BE2C (cell line): ENCODE data around the gene TMPRSS9.

ENCODE experiments used
- DNase-seq: peaks from one replicate; pipeline ENCODE4 v3.0.0-alpha.2; 2020
- H3K27me3 ChIP-seq: fragments of 250-450 bp; sonication (Bioruptor Pico); 2 replicates; pipeline ENCODE4 v1.5.1; 2020; ENCODE audit warnings: mild to moderate bottlenecking
- H3K36me3 ChIP-seq: fragments of 250-450 bp; sonication (Bioruptor Pico); 2 replicates; pipeline ENCODE4 v1.5.1; 2020; ENCODE audit warnings: mild to moderate bottlenecking
- H3K4me1 ChIP-seq: fragments of 250-450 bp; sonication (Bioruptor Pico); 2 replicates; pipeline ENCODE4 v1.5.1; 2020
- H3K4me3 ChIP-seq: 2 replicates; pipeline ENCODE4 v1.5.1; 2011; ENCODE audit warnings: low read depth, low read length
- H3K9me3 ChIP-seq: fragments of 250-450 bp; sonication (Bioruptor Pico); 2 replicates; pipeline ENCODE4 v1.5.1; 2020
- CTCF ChIP-seq: IDR thresholded peaks from 2 replicates; pipeline ENCODE4 v1.5.1; 2012; ENCODE audit warnings: mild to moderate bottlenecking, low read depth, low read length

The TMPRSS9 gene

GRCh38 chr19:2353887-2354592 is 6.0 kb upstream of the TMPRSS9 start:
- peak; percentile 15 for DNase-seq
- Histone ChIP-seq H3K4me3 (no peak overlapping the region), H3K27me3 (peaks cover 10% of the 10 kb centered on the region), H3K4me1 (no peaks in the 10 kb centered on the region), H3K36me3 (peaks cover 19% of the 10 kb centered on the region), H3K9me3 (no peaks in the 10 kb centered on the region)
- no peak for TF ChIP-seq CTCF

GRCh38 chr19:2354670-2355069 is 5.4 kb upstream of the TMPRSS9 start:
- DNase-seq, result peak; percentile 36
- Histone ChIP-seq H3K4me1 (no peaks in the 10 kb centered on the region), H3K27me3 (peaks cover 16% of the 10 kb centered on the region), H3K4me3 (no peak overlapping the region), H3K36me3 (peaks cover 19% of the 10 kb centered on the region), H3K9me3 (no peaks in the 10 kb centered on the region)
- TF ChIP-seq CTCF, result no peak

GRCh38 chr19:2355168-2356035 is 4.7 kb upstream of the TMPRSS9 start:
- no peak for TF ChIP-seq CTCF
- Histone ChIP-seq H3K36me3 (peaks cover 19% of the 10 kb centered on the region), H3K9me3 (no peaks in the 10 kb centered on the region), H3K27me3 (peaks cover 22% of the 10 kb centered on the region), H3K4me3 (no peak overlapping the region), H3K4me1 (no peaks in the 10 kb centered on the region)
- DNase-seq, result no peak

- no peaks in the 10 kb centered on the region for H3K4me1 ChIP-seq
- no peak overlapping the region for H3K4me3 ChIP-seq
- no peak for TF ChIP-seq CTCF
- peaks cover 19% of the 10 kb centered on the region for H3K36me3 ChIP-seq
- H3K27me3 ChIP-seq, result peaks cover 27% of the 10 kb centered on the region
- H3K9me3 ChIP-seq, result no peaks in the 10 kb centered on the region
- DNase-seq, result no peak
Measured at GRCh38 chr19:2356036-2356646, 3.9 kb upstream of the TMPRSS9 start.

GRCh38 chr19:2357279-2358206 is 2.5 kb upstream of the TMPRSS9 start:
- Histone ChIP-seq H3K4me3 (no peak overlapping the region), H3K9me3 (no peaks in the 10 kb centered on the region), H3K27me3 (peaks cover 31% of the 10 kb centered on the region), H3K36me3 (peaks cover 19% of the 10 kb centered on the region), H3K4me1 (no peaks in the 10 kb centered on the region)
- no peak for TF ChIP-seq CTCF
- no peak for DNase-seq
